Measurements from ENCODE around the gene S1PR1.

GRCh38 chr1:101188331-101188730, 48.5 kb upstream of the S1PR1 start:
- TF ChIP-seq CEBPB (IDR thresholded peaks at IDR 0.05): no peak
- no peak for TF ChIP-seq EGR1 (IDR thresholded peaks at IDR 0.05)
- no peak for TF ChIP-seq TCF12 (IDR thresholded peaks at IDR 0.05; ENCODE audit: low read depth)
- no peak for TF ChIP-seq EP300 (IDR thresholded peaks at IDR 0.05; ENCODE audit: borderline replicate concordance)
- TF ChIP-seq RAD21 (IDR thresholded peaks at IDR 0.05; ENCODE audit: low read depth): no peak
- no peak for TF ChIP-seq FOXM1 (IDR thresholded peaks at IDR 0.05; ENCODE audit: borderline replicate concordance, low read depth)
- TF ChIP-seq, protein P1, sequence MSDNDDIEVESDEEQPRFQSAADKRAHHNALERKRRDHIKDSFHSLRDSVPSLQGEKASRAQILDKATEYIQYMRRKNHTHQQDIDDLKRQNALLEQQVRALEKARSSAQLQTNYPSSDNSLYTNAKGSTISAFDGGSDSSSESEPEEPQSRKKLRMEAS (IDR thresholded peaks at IDR 0.05): no peak
- no peak for TF ChIP-seq USF1 (IDR thresholded peaks at IDR 0.05)
- TF ChIP-seq NFIC (IDR thresholded peaks at IDR 0.05): no peak
- no peak for TF ChIP-seq TAF1 (IDR thresholded peaks at IDR 0.05; ENCODE audit: low read depth)
- no peak for TF ChIP-seq YY1 (IDR thresholded peaks at IDR 0.05; ENCODE audit: low read depth)
